MCF 10A (cell line): ENCODE results near the gene CLMP. TPM values are rescaled to one million over a fixed set of nuclear protein-coding genes. Genes with fewer than 3 reads are reported as not detected.

ENCODE experiments used
- BruUV-seq: library from RNA; stranded (reverse); fragments of 400-500 nt; replicated peaks from 2 replicates; lab custom pipeline; 2021; lab: Mats Ljungman, UMichigan
- CTCF ChIA-PET: fragments of 300-600 bp; sonication (Branson Sonifier 250); formaldehyde crosslinking; extraction: SDS; loops from one replicate; lab custom pipeline; 2021; ENCODE audit warnings: antibody characterized with exemption, inconsistent platforms; lab: Yijun Ruan, JAX
- POLR2A ChIA-PET: fragments of 300-600, 350-650 bp; sonication (Branson Sonifier 250); formaldehyde crosslinking; extraction: SDS; loops from one replicate; lab custom pipeline; 2020; ENCODE audit warnings: antibody characterized with exemption, inconsistent platforms; lab: Yijun Ruan, JAX
- DNase-seq: peaks from one replicate; pipeline ENCODE4 v3.0.0-alpha.2; 2018; ENCODE audit not compliant: unreplicated experiment
- H3K27ac Mint-ChIP-seq: one replicate; pipeline ENCODE4 v1.8.0; 2022; ENCODE audit warnings: mild to moderate bottlenecking, low read depth, mixed read lengths; ENCODE audit not compliant: unreplicated experiment
- H3K27me3 Mint-ChIP-seq: one replicate; pipeline ENCODE4 v1.8.0; 2022; ENCODE audit warnings: mixed read lengths; ENCODE audit not compliant: insufficient read depth, unreplicated experiment
- H3K36me3 Mint-ChIP-seq: one replicate; pipeline ENCODE4 v1.8.0; 2022; ENCODE audit warnings: mild to moderate bottlenecking, moderate library complexity, mixed read lengths; ENCODE audit not compliant: insufficient read depth, unreplicated experiment
- H3K4me1 Mint-ChIP-seq: one replicate; pipeline ENCODE4 v1.8.0; 2022; ENCODE audit warnings: mixed read lengths; ENCODE audit not compliant: insufficient read depth, unreplicated experiment
- H3K4me3 Mint-ChIP-seq: one replicate; pipeline ENCODE4 v1.8.0; 2022; ENCODE audit warnings: mild to moderate bottlenecking, moderate library complexity, mixed read lengths; ENCODE audit not compliant: unreplicated experiment
- H3K9me3 Mint-ChIP-seq: one replicate; pipeline ENCODE4 v1.8.0; 2022; ENCODE audit warnings: mixed read lengths; ENCODE audit not compliant: unreplicated experiment
- intact Hi-C: fragments of 100-400 bp; cut with micrococcal nuclease; formaldehyde crosslinking; loops from 2 replicates; pipeline ENCODE4 v1.14.1; 2022
- total RNA-seq: library from RNA; stranded (reverse); gene quantifications from 2 replicates; pipeline ENCODE4 v1.2.3, GENCODE V29; 2022
- TF ChIP-seq, protein P1 (sequence below): fragments of 200-600 bp; IDR thresholded peaks from one replicate; pipeline ENCODE4 v1.8.0; 2022; ENCODE audit warnings: antibody characterized with exemption, mild to moderate bottlenecking; ENCODE audit not compliant: unreplicated experiment

CLMP gene
- total RNA-seq, 1 experiment from 2014 or later: 86.1 TPM

DNA sequence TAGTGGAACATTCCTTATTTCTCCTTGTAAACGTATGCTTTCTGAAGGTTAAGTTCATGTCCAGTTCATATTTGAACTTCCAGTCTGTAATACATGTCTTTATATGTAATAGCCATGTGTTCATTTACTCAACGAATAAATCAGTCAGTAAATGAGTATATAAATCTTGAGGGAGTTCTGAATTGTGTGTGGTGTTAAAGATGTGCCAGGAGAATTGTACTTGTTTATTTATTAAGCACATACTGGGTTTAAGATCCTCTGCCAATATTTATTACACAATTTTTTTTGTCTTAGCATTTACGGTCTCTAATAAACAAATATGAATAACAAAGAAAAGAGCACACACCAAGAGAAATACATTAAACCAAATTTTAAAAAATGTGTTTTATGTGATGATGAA lies 26.5 kb upstream of the CLMP start:
- H3K36me3 Mint-ChIP-seq: no peaks in the 10 kb centered on the region
- no TSS peak for BruUV-seq
- no peak for DNase-seq
- H3K9me3 Mint-ChIP-seq: peaks cover 8% of the 10 kb centered on the region
- TF ChIP-seq, protein P1, sequence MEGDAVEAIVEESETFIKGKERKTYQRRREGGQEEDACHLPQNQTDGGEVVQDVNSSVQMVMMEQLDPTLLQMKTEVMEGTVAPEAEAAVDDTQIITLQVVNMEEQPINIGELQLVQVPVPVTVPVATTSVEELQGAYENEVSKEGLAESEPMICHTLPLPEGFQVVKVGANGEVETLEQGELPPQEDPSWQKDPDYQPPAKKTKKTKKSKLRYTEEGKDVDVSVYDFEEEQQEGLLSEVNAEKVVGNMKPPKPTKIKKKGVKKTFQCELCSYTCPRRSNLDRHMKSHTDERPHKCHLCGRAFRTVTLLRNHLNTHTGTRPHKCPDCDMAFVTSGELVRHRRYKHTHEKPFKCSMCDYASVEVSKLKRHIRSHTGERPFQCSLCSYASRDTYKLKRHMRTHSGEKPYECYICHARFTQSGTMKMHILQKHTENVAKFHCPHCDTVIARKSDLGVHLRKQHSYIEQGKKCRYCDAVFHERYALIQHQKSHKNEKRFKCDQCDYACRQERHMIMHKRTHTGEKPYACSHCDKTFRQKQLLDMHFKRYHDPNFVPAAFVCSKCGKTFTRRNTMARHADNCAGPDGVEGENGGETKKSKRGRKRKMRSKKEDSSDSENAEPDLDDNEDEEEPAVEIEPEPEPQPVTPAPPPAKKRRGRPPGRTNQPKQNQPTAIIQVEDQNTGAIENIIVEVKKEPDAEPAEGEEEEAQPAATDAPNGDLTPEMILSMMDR: no peak
- POLR2A ChIA-PET: no interaction called here
- no peak overlapping the region for H3K4me3 Mint-ChIP-seq
- intact Hi-C loops: no loop called here
- no peak overlapping the region for H3K27ac Mint-ChIP-seq
- CTCF ChIA-PET: interaction anchor here (0.7 to 1.6 kb wide), 3 partner anchors 25 to 110 kb away, joined by 3 to 9 read pairs (median 4); no protein-coding TSS in a partner anchor
- peaks cover 7% of the 10 kb centered on the region for H3K4me1 Mint-ChIP-seq
- no peaks in the 10 kb centered on the region for H3K27me3 Mint-ChIP-seq

DNA sequence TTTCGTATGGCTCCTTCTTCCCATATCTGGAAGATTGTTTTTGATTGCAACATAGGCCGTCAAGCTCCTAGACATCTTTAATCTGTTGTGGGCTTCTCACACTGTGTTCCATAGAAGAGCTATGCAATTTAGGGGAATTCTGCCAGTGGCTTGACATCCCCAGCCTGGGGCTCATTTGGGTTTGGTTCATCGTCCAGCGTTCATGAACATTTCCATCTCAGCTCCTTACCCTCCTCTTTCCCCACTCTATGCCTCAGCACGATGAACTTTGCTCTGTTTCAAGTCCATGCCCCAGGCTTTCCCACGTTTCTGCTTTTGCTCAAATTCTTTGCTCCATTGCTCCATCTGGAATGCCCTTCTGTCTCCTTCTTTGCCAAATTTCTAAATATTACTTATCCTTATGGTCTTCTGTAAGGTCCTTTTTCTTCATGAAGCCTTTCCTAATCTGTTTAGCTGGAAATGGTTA lies 26.1 kb upstream of the CLMP start:
- POLR2A ChIA-PET: interaction anchor here (1.3 kb wide), 1 partner anchor 19 kb away, joined by 3 read pairs; no protein-coding TSS in a partner anchor
- TF ChIP-seq, protein P1: no peak
- peaks cover 7% of the 10 kb centered on the region for H3K4me1 Mint-ChIP-seq
- no peak overlapping the region for H3K4me3 Mint-ChIP-seq
- intact Hi-C loops: no loop called here
- no TSS peak for BruUV-seq
- no peaks in the 10 kb centered on the region for H3K27me3 Mint-ChIP-seq
- DNase-seq: no peak
- H3K9me3 Mint-ChIP-seq: peaks cover 8% of the 10 kb centered on the region
- H3K36me3 Mint-ChIP-seq: no peaks in the 10 kb centered on the region
- CTCF ChIA-PET: interaction anchor here (0.7 to 1.6 kb wide), 3 partner anchors 26 to 110 kb away, joined by 3 to 9 read pairs (median 4); no protein-coding TSS in a partner anchor
- no peak overlapping the region for H3K27ac Mint-ChIP-seq

DNA sequence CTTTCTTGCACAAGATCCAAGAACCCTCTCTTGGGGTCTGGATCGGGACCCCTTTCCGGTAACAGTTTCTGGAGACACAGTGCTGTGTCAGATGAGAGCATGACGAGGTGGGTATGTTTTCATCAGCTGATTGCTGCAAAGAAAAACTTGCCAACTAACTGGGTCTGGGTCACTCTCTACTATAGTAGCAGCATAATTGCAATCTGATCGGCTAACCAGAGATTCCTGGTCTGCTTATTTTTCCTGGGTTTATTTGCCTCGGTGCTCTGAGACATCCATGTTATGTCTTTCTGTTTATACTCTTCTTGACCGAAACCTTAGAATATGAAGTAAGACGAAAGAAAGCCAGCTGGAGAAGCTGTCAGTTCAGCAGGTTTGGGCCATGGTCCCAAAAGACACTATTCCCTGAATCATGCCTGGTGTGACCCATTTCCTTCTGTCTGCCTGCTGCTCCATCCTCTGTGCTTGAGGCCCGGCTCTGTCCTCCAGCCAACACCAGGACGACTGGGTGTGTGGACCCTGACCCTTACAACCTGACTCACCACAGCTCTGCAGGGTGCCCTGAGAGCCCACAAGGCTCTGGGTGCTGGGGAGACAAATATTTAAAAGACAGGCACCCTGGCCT lies 24.1 kb upstream of the CLMP start:
- H3K4me3 Mint-ChIP-seq: no peak overlapping the region
- no peaks in the 10 kb centered on the region for H3K36me3 Mint-ChIP-seq
- intact Hi-C loops: no loop called here
- no peak for DNase-seq
- ChIA-PET CTCF (interaction anchor here (0.6 to 2.3 kb wide), 7 partner anchors 15 to 622 kb away, joined by 3 to 7 read pairs (median 4); no protein-coding TSS in a partner anchor), POLR2A (interaction anchor here (0.6 kb wide), 1 partner anchor 8 kb away, joined by 3 read pairs; no protein-coding TSS in a partner anchor)
- BruUV-seq: no TSS peak
- no peaks in the 10 kb centered on the region for H3K27me3 Mint-ChIP-seq
- TF ChIP-seq, protein P1: no peak
- peaks cover 8% of the 10 kb centered on the region for H3K9me3 Mint-ChIP-seq
- H3K27ac Mint-ChIP-seq: no peak overlapping the region
- H3K4me1 Mint-ChIP-seq: peaks cover 7% of the 10 kb centered on the region

DNA sequence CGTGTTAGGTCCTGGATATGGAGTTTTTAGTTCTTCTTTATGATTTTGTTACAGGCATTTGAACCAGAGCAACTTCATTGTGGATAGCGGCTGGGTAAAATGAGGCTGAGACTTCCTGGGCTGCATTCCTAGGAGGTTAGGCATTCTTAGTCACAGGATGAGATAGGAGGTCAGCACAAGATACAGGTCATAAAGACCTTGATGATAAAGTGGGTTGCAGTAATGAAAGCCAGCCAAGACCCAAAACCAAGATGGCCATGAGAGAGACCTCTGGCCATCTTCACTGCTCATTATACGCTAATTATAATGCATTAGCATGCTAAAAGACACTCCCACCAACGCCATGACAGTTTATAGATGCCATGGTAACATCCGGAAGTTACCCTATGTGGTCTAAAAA lies 23.4 kb upstream of the CLMP start:
- POLR2A ChIA-PET: no interaction called here
- intact Hi-C loops: no loop called here
- no peak overlapping the region for H3K4me3 Mint-ChIP-seq

More for the DNA sequence above, 23.4 kb upstream of the CLMP start:
- Mint-ChIP-seq H3K4me1 (peaks cover 7% of the 10 kb centered on the region), H3K27ac (no peak overlapping the region), H3K9me3 (peaks cover 8% of the 10 kb centered on the region), H3K36me3 (no peaks in the 10 kb centered on the region), H3K27me3 (no peaks in the 10 kb centered on the region)
- no peak for DNase-seq
- TF ChIP-seq, protein P1: no peak
- BruUV-seq: no TSS peak
- CTCF ChIA-PET: interaction anchor here (0.6 to 2.3 kb wide), 7 partner anchors 10 to 622 kb away, joined by 3 to 7 read pairs (median 3); no protein-coding TSS in a partner anchor
